HG03280 (cell line): ENCODE measurements around the gene TANK.

ENCODE experiments used
- ATAC-seq: cut with Tn5 transposase; IDR thresholded peaks from one replicate; pipeline ENCODE4 v1.9.1; 2021; ENCODE audit warnings: mild to moderate bottlenecking, moderate library complexity; ENCODE audit not compliant: unreplicated experiment

The TANK gene

DNA sequence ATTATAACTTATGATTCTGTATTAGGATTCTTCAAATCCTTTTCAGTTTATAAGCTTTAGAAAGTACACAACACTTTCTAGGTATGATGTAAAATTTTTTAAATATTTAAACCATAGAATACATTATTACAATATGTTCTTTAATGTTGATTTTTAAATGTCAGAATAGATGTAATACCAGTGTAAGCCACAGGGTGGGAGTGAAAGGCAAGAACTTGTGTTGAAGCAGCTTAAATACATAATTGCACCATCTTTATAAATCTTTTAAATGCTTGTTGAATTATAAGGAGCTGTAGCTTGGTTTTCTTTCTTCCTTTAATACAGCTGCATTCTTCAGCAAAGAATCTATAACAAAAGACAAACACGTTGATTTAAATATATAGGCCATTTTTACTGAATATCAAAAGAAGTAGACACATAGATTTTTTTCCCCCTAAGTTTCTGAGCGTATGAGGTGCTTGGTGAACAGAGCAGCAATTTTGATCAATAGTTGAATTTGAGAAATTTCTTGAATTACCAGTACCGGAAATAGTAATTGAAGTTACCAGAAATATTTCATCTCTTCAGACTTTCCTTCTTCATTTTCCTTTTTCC, 63.0 kb downstream of the TANK start:
- peak; percentile 62 for ATAC-seq

DNA sequence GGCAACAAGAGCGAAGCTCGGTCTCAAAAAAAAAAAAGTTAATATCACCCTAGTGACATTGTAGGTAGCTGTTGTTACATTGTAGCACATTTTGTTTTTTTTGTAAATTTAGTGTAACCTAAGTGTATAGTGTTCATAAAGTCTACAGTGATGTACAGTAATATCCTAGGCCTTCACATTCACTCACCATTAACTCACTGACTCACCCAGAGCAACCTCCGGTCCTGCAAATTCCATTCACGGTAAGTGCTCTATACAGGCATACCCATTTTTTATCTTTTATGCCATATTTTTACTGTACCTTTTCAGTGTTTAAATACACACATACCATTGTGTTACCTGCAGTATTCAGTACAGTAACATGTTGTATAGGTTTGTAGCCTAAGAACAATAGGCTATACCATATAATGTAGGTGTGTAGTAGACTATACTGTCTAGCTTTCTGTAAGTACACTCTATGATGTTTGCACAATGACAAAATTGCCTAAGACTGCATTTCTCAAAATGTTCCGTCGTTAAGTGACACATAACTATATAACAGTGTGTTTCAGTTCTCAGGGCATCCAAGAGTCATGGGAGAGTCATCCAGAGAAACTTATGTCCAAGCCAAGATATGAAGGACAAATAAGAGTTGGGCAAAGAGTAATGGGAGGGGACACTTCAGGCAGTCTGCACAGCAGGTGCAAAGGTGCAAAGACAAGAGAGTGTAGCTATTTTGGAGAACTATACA, 68.4 kb downstream of the TANK start:
- ATAC-seq, result no peak

DNA sequence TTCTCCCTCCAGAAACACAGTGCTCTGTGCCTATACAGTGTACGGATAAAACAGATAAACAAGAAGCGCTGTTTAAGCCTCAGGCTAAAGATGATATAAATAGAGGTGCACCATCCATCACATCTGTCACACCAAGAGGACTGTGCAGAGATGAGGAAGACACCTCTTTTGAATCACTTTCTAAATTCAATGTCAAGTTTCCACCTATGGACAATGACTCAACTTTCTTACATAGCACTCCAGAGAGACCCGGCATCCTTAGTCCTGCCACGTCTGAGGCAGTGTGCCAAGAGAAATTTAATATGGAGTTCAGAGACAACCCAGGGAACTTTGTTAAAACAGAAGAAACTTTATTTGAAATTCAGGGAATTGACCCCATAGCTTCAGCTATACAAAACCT, 70.7 kb downstream of the TANK start:
- ATAC-seq, result no peak

DNA sequence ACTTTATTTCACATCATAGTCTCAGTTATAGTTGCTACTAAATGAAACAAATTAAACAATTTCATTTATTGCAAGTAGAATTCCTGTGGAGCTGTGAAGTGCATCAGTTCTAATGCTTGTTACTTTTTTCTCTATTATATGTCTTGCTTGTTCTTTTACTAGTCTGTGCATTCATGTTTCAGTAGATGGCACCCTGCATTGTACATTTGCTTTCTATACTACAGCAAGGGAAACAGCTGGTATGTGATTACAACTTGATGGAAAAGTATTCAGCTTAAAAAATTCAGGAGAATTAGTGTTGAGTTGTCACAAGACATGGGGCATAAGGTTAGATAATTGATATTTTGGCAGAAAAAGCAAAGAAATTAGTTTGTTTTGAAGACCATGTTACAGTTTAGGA, 72.3 kb downstream of the TANK start:
- ATAC-seq, result no peak

DNA sequence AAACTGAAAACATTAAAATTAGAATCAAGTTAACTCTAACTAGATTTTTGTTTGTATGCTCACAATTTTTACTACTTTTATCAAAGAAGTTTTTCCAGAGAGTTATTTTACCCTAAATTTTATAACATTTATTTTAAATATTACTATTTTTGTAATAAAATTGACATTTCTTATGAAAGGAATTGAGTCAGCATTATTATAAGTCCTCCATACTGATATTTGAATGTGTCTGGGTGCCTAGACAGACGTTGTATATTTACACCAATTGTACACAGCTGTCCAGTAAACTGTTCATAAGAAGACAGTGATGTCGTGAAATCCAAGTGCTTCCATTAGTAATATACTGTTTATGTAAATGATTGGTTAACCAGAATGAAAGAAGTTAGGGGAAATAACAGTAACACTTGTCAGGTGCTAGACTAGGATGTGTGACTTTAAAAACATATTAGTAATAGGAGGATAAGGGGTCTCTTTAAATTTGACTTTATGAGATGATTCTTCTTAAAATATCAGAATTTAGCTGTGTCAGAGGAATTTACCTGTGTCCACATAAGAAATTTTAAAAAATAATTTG, 73.7 kb downstream of the TANK start:
- ATAC-seq, result no peak

DNA sequence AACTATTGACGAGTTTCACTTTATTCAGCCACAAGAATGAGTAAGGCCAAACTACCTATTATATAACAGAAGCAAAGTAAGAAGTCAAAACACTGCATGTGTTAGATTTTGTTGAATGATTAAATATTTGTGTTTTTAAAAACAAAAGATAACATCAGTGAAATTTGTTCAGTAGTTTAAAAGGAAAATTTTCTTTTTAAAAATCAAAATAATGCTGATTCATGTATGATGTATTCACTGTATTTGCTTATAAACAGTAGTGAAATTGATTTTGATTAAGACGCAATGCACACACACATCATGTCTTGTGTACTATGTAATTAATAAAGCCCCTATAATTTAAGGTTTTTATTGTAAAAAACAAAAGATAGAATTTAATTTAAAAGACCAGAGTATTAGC, 74.4 kb downstream of the TANK start:
- ATAC-seq, result no peak

DNA sequence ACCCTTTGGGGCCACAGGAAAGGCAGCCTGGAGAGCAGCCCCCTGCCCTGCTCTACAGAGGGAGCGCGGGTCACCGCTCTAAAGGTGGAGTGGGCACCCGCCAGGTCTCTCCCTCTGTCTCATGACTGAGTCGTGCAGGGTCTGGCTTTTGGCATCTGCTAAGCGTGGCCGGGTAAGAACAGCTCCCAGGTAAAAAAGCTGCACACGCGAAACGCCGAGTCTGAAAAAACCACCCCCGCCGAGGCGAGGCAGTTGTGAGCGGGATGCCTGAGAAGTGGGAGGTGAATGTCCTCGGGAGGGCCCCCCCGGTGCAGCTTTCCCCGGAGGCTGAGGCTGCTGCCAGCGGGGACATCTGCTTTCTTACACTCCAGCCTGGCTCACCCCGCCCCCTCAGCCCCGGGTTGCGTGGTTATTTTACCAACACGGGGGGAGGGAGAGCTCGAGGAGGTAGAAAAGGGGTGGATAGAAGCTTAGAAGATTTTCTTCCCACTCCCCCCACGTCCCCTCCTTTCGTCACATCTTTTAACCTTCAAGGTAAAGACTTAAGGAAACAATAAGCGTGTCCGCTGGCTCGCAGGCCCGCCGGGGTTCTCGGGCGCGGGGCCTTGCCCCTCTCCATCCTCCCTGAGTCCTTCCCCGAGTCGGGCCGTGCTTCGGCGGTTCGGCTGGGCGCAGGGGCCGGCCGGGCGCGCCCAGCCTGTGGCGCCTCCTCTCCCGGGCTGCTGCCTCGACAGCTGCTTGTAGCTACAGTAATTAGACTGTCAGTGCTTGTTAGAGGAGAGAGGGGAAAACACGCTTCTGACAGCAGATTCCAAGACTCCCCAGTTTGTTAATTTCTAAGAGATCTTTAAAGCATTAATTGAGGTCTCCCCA, 77.4 kb downstream of the TANK start:
- peak; percentile 39 for ATAC-seq

DNA sequence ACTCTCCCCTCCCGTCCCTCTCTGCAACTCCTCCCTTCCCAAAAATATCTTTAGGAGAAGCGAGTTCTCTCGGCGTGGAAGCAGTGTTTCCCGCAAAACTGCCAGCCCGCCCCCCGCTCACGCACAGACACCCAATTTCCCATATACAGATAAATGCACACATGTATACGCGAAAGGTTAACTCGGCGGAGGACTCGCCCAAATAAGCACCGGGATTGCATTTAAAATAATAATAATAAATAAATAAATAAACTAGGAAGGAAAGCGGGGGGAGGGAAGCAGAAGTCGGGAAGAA, 78.0 kb downstream of the TANK start:
- no peak for ATAC-seq

DNA sequence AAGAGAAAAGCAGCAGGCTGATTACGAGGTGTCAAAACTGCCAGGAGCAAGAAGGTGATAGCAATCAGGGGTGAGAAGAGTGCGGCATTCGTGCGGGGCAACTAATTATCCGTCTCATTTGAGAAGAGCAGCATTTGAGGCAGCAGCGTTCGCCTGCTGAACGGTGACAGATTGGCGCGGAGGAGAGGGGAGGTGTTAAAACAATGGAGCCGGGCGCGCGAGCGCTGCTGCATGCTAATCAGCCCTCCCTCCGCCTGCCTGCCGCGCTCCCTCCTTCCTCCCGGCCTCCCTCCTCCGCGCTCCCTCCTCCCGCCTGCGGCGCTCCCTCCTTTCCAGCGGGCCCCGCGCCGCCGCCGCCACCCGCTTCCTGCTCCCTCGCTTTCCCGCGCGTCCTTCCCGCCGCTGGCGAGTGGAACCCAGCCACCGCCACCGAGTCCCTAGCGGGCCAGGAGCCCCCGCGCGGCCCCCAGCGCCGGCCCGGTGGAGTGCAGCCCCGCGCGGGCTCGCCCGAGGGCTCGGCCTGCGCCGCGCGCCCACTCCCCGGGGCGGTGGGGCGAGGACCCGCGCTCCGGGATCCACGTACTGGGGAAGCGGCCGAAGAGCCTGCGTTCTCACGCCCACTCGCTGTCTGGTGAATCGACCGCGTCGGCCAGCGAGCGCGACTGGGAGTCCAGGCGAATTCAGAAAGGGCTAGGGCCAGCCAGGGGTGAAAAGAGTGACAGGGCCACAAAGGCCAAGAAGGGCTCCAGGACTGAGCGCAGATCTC, 78.5 kb downstream of the TANK start:
- peak; percentile 38 for ATAC-seq

DNA sequence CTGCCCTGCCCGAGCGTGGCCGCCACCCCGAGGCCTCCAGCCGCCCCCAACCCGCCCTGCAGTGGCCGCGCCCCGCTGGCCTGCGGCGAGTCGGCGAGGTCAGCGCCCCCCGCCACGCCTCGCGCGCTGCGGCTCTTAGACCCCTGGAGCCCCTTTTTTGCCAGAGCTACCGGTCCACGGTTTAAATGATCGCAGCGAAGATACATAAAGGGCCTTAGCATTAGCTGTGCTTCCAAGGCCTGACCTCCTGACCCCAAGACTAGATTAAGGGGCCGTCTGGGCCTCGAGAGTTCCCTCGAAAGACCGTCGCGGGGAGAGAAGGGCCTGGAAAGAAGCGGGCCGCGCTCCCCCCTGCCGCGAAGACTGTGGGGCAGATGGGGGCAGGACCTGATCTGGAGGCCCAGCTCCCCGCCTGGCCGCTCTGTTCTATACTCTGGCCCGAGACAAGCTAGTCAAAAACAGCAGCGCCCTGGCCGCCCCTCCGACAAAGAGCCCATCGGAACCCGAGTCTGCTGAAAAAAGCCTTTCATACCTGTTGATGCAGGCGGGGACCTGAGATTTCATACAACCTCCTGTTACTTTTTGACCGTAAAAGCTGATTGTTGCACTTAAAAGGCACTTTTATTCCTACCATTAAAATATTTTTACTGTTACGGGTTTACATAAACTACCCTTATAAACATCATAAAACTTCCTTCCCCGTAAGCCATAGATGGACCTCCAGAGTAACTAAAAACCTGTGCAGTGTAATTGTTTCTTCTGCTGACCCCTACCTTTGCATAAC, 79.3 kb downstream of the TANK start:
- no peak for ATAC-seq

DNA sequence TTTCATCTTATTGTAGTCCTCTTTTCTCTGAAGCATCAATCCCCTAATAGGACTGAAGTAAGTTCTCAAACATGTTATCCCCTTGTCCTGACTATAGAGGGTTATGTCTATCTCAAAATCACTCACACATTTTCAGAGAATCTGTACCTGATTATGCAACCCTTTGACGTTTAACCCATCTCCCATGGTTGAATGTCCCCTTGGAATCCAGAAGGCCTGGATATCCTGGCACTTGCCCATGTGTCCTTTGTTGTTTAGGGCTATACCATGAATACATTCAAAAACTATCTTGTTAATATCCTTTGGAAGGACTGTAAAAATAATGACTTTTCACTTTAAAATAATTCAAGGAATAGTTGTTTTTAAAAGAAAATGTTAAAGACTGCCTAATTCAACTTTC, 81.7 kb downstream of the TANK start:
- ATAC-seq, result no peak

DNA sequence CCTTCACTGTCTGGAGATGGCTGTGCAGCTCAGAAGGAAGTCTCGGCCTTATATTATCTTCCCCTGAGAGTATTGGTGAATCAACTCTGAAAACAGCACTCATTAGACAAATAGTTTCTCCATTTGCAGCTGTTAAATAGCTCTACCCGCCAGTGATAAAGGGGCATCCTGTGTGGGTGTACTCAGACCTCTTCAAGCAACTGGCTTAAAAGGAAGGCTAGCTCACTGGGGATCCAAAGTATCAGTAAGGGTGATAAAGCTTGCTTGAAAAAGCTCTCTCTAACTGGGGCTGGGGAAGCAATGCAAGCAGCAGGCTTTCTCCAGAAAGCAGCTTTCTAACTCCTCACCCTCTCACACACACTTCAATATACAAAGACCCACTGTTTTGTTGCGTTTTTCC, 83.1 kb downstream of the TANK start:
- ATAC-seq, result peak; percentile 20

DNA sequence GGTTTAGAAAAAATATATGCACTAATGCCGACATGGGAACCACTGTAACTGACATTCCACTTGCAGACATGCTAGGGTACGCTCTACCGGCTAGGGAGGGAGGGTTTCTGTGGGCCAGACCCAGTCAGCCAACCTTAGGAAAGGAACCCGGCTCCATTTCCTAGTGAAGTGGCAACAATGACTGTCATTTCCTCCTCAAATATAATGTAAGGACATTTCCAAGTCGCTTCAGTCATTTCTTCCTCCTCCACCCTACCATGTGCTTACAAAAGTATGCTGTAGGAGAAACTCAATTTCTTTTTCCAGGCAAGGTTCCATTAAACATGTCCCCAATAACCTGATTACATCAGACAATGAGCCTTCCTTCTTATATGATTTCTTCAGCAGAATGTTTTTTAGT, 83.7 kb downstream of the TANK start:
- no peak for ATAC-seq

DNA sequence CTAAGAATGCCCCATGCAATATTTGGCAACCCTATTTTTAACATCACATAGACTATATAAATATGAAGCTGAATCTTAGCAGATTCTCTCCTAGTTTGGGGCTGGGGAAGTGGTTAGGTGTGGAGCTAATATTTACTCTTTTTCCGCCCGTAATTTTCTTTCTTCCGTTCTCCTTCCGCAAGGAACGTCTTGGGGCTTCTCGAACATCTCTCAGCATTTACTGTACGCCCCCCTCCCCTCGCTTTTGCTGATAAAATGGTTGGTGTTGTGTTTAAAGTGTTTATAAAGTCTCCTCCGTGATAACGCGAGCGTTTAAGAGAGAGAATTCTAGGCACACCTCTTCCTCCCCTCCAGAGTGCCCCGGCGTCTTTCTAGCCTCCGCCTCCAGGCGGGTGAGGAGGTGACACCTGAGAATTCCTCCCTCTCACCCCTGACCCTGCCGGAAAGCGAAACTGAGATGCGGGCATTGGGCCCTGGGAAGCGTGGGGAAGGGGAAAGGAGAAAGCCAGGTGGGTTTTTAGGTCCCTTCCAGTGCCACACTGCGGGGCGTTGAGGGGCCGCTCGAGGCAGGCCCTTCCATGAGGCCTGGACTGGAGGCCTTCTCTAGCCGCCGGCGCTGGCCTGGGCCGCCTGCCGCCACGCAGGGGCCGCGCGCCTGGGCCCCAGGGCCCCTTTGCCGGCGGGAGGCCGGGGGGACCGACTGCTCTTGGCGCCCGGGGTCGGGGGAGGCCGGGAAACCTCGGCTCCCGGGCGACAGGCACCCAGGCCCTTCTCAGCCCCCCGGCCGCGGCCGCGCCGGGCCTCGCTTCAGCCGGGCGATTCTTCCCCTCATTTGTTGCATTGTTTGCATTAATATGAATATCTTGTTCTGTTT, 84.4 kb downstream of the TANK start:
- peak; percentile 92 for ATAC-seq

DNA sequence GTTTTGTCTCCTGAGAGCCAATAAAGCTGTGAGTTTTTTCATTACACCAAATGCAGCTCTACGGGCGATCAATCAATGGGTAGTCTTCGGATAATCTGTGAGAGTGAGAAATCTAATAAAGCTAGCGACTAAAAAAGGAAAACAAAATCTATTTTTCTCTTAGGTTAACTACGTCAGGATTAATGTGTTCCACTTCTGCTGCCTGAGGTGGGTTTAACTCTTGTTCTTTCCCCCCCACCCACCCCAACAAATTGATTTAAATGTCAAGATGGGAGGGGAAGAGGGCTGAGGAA, 85.0 kb downstream of the TANK start:
- ATAC-seq, result no peak

DNA sequence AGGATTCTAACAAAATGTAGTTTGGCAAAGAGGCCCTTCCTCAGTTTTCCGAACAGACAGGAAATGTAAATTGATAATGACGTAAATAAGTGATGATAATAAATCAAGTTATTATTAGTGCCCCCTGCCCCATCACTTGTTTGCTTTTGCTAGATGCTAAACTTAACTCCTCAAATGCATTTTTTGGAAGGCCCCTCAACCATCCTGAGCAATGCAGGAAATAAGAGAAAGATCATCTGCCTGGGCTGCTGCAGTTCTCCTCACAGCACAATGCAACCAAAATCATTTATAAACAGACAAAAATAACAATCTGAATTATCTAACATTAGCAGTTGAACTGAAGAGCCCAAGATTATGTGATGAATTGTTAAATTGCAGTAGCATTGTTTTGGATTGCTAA, 85.4 kb downstream of the TANK start:
- ATAC-seq, result no peak

DNA sequence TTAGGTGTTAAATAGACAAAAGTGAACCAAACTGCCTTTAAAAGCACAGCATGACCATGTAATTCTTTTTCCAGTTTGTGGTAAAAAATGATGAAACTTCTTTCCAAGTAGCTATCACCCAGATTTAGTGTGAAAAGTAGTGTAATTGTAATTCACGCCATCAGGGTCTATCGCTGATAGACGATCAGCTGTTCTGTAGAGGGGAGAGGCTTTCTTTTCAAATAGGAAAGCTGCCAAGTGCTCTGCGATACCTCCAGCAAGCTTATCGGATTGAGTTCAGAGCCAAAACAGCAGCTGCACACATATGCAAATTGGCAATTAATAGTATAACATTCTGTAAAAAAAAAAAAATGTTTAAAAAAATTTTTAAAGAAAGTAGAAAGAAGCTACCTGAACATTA, 86.1 kb downstream of the TANK start:
- no peak for ATAC-seq

DNA sequence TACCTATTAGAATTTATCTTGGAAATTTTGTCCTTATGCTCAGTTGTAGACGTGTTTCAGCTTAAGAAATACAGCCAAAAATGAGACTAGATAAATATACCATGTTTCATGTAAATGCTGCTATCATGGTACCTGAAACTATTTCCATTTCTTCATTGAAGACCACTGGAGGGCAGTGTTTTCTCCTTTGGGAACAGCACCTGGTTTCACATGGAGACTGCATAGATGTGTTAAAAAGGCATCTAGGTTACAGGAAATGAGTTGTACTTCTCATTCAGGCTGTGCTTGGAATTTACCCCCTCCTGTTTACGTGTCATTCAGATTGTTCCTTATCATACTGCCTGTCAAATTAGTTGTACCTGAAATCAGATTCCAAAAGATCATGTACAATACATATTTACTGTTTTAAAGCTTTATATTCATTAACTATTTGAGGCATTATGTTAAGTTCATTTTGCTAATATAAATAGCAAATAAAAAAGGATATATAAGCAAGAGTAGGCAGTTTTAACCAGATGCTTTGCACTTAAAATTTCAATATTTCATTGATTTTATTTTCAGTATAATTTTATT, 90.7 kb downstream of the TANK start:
- ATAC-seq, result no peak
